Kidney (tissue), 14 donors: Measurements from ENCODE around the gene MTNR1B. TPM values are rescaled to one million over a fixed set of nuclear protein-coding genes. Genes with fewer than 3 reads are reported as not detected.

Experiments
- DNase-seq, 5 donors: peaks; one replicate each; pipeline ENCODE4 v3.0.0-alpha.2; 2013 to 2020
- FAIRE-seq: peaks from 2 replicates; lab custom pipeline; 2012; peaks lifted over from hg19 to GRCh38; lab: Jason Lieb, UNC
- H3K27ac ChIP-seq, 2 donors: one replicate each; pipeline ENCODE4 v1.7.0; 2013; ENCODE audit warnings: low read depth in 2 of 2, low read length in 2 of 2, inconsistent platforms in 1 of 2
- H3K27me3 ChIP-seq: one replicate; pipeline ENCODE4 v1.7.1; 2013; ENCODE audit warnings: low read length, inconsistent platforms; ENCODE audit not compliant: control insufficient read depth, insufficient read depth
- H3K36me3 ChIP-seq, 3 donors: one replicate each; pipeline versions ENCODE4 v1.7.0 to v1.7.1; 2013; ENCODE audit warnings: low read length in 3 of 3, control low read depth in 1 of 3, inconsistent platforms in 1 of 3; ENCODE audit not compliant: insufficient read depth in 3 of 3, control insufficient read depth in 2 of 3
- H3K4me1 ChIP-seq, 3 donors: one replicate each; pipeline versions ENCODE4 v1.7.0 to v1.7.1; 2013; ENCODE audit warnings: low read length in 3 of 3, inconsistent platforms in 1 of 3, low read depth in 1 of 3; ENCODE audit not compliant: control insufficient read depth in 2 of 3, insufficient read depth in 2 of 3
- H3K4me3 ChIP-seq, 3 donors: one replicate each; pipeline versions ENCODE4 v1.7.0 to v1.8.1; 2013; ENCODE audit warnings: low read length in 3 of 3, control low read depth in 1 of 3, inconsistent platforms in 1 of 3
- H3K9ac ChIP-seq, 3 donors: one replicate each; pipeline versions ENCODE4 v1.7.0 to v1.7.1; 2013; ENCODE audit warnings: low read length in 3 of 3, control low read depth in 1 of 3, inconsistent platforms in 1 of 3
- H3K9me3 ChIP-seq, 3 donors: one replicate each; pipeline versions ENCODE4 v1.7.0 to v1.7.1; 2013; ENCODE audit warnings: low read length in 3 of 3, control low read depth in 1 of 3, inconsistent platforms in 1 of 3; ENCODE audit not compliant: control insufficient read depth in 2 of 3, insufficient read depth in 1 of 3
- intact Hi-C: fragments of 100-400 bp; cut with DNase I; formaldehyde crosslinking; loops from one replicate; pipeline ENCODE4 v1.11.1; 2022
- polyA plus RNA-seq: library from polyadenylated mRNA; stranded (reverse); fragments of 350-450 nt; fragmentation: Illumina TruSeq; extraction: RNeasy Lipid Tissue Mini Kit (QIAGEN cat#74804); gene quantifications from one replicate; pipeline ENCODE4 v1.2.3, GENCODE V29; 2014; ENCODE audit warnings: low read depth, low replicate concordance; ENCODE audit not compliant: insufficient read depth
- total RNA-seq: library from RNA; stranded (reverse); fragmentation: NEBNext Ultra II Directional; extraction: Animal tissue kit (Norgen Biotek cat#: 25700); gene quantifications from one replicate; pipeline ENCODE4 v1.2.1, GENCODE V29; 2021
- TF ChIP-seq, protein P1 (sequence below): IDR thresholded peaks from 3 replicates; pipeline ENCODE4 v1.5.1; 2012; ENCODE audit warnings: mild to moderate bottlenecking, moderate library complexity, borderline replicate concordance; ENCODE audit not compliant: insufficient read depth; ENCODE audit errors: extremely low read depth
- donor health status: control.
- donor health status: control.
- donor health status: control.
- donor health status: control.
- donor health status: control.
- donor health status: DM: yes; HTN: yes; CAD: no.
- donor health status: Normal renal cell carcinoma (clear cell type).

Gene MTNR1B
- total and polyA plus RNA-seq, 2 donors from 2014 or later, result not detected

DNA sequence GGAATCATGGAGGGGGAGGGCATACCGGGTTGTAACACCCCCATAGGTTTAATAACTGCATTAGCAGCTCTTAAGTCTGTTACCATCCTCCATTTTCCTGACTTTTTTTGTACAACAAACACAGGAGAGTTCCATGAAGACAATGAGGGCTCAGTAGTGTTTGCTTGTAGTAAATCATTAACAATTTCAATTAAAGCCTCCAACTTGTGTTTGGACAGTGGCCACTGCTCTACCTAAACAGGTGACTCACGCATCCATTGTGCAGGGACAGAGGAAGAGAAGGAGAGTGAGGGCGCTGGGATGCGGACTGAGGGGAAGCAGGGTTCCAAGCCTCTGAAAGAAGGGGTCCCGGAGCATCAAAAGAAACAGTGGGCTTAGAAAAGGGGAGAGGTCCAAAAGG, 21.3 kb upstream of the MTNR1B start:
- Histone ChIP-seq H3K27ac (no peak overlapping the region), H3K4me3 (no peak overlapping the region), H3K27me3 (no peaks in the 10 kb centered on the region), H3K36me3 (no peaks in the 10 kb centered on the region), H3K9me3 (peaks cover 0 to 5% (median 2%) of the 10 kb centered on the region in 3 donors), H3K9ac (no peak overlapping the region), H3K4me1 (no peaks in the 10 kb centered on the region)
- no peak for FAIRE-seq
- intact Hi-C loops, result no loop called here
- TF ChIP-seq, protein P1, sequence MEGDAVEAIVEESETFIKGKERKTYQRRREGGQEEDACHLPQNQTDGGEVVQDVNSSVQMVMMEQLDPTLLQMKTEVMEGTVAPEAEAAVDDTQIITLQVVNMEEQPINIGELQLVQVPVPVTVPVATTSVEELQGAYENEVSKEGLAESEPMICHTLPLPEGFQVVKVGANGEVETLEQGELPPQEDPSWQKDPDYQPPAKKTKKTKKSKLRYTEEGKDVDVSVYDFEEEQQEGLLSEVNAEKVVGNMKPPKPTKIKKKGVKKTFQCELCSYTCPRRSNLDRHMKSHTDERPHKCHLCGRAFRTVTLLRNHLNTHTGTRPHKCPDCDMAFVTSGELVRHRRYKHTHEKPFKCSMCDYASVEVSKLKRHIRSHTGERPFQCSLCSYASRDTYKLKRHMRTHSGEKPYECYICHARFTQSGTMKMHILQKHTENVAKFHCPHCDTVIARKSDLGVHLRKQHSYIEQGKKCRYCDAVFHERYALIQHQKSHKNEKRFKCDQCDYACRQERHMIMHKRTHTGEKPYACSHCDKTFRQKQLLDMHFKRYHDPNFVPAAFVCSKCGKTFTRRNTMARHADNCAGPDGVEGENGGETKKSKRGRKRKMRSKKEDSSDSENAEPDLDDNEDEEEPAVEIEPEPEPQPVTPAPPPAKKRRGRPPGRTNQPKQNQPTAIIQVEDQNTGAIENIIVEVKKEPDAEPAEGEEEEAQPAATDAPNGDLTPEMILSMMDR, result no peak
- no peak for DNase-seq

DNA sequence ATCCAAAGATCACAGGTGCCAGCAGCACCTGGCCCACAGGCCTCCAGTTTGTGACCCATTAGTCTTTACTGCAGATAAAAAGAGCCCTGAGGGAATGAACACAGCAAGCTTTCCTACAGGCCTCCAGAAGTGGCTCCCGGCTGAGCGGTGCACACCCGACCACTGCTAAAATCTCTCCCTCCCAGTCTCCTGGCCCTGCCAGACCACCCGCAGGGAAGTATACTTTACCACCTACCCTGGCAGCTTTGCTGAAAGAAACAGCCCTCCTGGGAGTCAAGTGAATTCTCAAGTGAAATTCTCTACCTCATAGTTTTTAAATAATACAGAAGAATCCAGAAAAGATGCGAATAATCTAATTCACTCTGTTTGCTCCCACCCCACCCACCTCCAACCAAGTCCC, 15.4 kb upstream of the MTNR1B start:
- no peak overlapping the region for H3K27ac ChIP-seq
- intact Hi-C loops, result no loop called here
- H3K27me3 ChIP-seq, result no peaks in the 10 kb centered on the region
- no peaks in the 10 kb centered on the region for H3K36me3 ChIP-seq
- DNase-seq (no peak), FAIRE-seq (no peak)
- no peak overlapping the region for H3K4me3 ChIP-seq
- no peak overlapping the region for H3K9ac ChIP-seq
- peaks cover 0 to 3% (median 2%) of the 10 kb centered on the region in 3 donors for H3K9me3 ChIP-seq
- no peaks in the 10 kb centered on the region for H3K4me1 ChIP-seq
- TF ChIP-seq, protein P1, result no peak

DNA sequence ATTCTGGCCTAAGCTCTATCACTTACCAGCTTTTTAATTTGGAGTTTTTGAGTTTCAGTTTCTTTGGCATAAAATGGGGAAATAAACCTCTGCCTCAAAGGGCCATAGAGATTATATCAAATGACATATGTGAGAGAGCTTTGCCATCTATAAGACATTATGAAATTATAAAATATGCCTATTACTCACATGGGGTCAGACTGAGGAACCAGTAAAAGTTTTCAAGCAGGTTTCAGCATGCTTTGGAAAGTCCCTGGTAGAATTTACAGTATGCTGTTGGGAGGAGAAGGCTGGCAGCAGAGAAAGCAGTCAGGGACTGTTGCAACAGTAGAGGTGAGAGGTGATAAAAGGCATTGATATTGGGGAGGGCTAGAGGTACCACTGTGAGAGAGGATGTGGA, 13.6 kb upstream of the MTNR1B start:
- Histone ChIP-seq H3K27me3 (no peaks in the 10 kb centered on the region), H3K36me3 (no peaks in the 10 kb centered on the region), H3K9me3 (no peaks in the 10 kb centered on the region), H3K27ac (no peak overlapping the region), H3K4me1 (no peaks in the 10 kb centered on the region), H3K9ac (no peak overlapping the region), H3K4me3 (no peak overlapping the region)
- intact Hi-C loops, result no loop called here
- DNase-seq, result no peak
- TF ChIP-seq, protein P1, result no peak
- no peak for FAIRE-seq

- TF ChIP-seq, protein P1, result no peak
- intact Hi-C loops, result no loop called here
Measured at GRCh38 chr11:92960886-92961285, 8.6 kb upstream of the MTNR1B start.

More at GRCh38 chr11:92960886-92961285, 8.6 kb upstream of the MTNR1B start:
- no peaks in the 10 kb centered on the region for H3K36me3 ChIP-seq
- H3K9ac ChIP-seq, result no peak overlapping the region
- no peaks in the 10 kb centered on the region for H3K27me3 ChIP-seq
- no peaks in the 10 kb centered on the region for H3K9me3 ChIP-seq
- H3K4me3 ChIP-seq, result no peak overlapping the region
- H3K4me1 ChIP-seq, result no peaks in the 10 kb centered on the region
- no peak overlapping the region for H3K27ac ChIP-seq
- no peak for FAIRE-seq
- DNase-seq, result no peak
